Stomach (tissue), 9 donors: ENCODE measurements around the gene C15orf62. TPM values are rescaled to one million over a fixed set of nuclear protein-coding genes. Genes with fewer than 3 reads are reported as not detected.

Experiments
- DNase-seq, 2 donors: peaks; one replicate each; pipeline versions ENCODE4 v3.0.0 to v3.0.0-alpha.2; 2013 to 2019
- H3K27ac ChIP-seq, 5 donors: fragments of 200-600 bp in 4 of 5; sonication (generic) in 4 of 5; one replicate each; pipeline ENCODE4 v1.5.1; 2013 to 2019; ENCODE audit warnings: mild to moderate bottlenecking in 1 of 5, moderate library complexity in 1 of 5
- H3K27me3 ChIP-seq, 3 donors: fragments of 200-600 bp; sonication (generic); one replicate each; pipeline ENCODE4 v1.5.1; 2017 to 2019; ENCODE audit warnings: mixed run types in 1 of 3
- H3K36me3 ChIP-seq, 4 donors: fragments of 200-600 bp; sonication (generic); 1 replicate in 3 of 4; 2 replicates in 1 of 4; pipeline ENCODE4 v1.5.1; 2016 to 2019
- H3K4me1 ChIP-seq, 4 donors: fragments of 200-600 bp; sonication (generic); one replicate each; pipeline ENCODE4 v1.5.1; 2016 to 2019
- H3K4me3 ChIP-seq, 4 donors: fragments of 200-600 bp; sonication (generic) in 3 of 4; one replicate each; pipeline ENCODE4 v1.5.1; 2016 to 2019; ENCODE audit warnings: mild to moderate bottlenecking in 1 of 4
- H3K9me3 ChIP-seq, 4 donors: fragments of 200-600 bp; sonication (generic); one replicate each; pipeline ENCODE4 v1.5.1; 2016 to 2019
- CTCF ChIP-seq, 7 experiments: fragments of 450-650 bp in 4 of 7; fragments of 200-600 bp in 3 of 7; sonication (generic) in 3 of 7; IDR thresholded peaks; one replicate each; pipeline ENCODE4 v1.5.1; 2016 to 2019; ENCODE audit warnings: antibody characterized with exemption in 7 of 7, control low read depth in 2 of 7, mild to moderate bottlenecking in 1 of 7
- EP300 ChIP-seq: sonication (generic); formaldehyde crosslinking; IDR thresholded peaks from one replicate; pipeline ENCODE4 v1.6.1; 2017; ENCODE audit warnings: antibody characterized with exemption
- POLR2A ChIP-seq, 4 donors: fragments of 450-650 bp; IDR thresholded peaks; one replicate each; pipeline ENCODE4 v1.6.1; 2016; ENCODE audit warnings: antibody characterized with exemption in 4 of 4, control low read depth in 2 of 4, mild to moderate bottlenecking in 1 of 4, moderate library complexity in 1 of 4
- POLR2AphosphoS5 ChIP-seq, 3 donors: sonication (generic); formaldehyde crosslinking; IDR thresholded peaks; one replicate each; pipeline ENCODE4 v1.6.1; 2016; ENCODE audit warnings: antibody characterized with exemption in 3 of 3
- WGBS, 5 donors: extraction: QIAGEN DNeasy Blood & Tissue Kit in 3 of 5; methylation state at CpG; one replicate each; pipeline versions ENCODE4 v1.1.5 to v1.1.7; 2013 to 2018; 5-methylcytosine and 5-hydroxymethylcytosine counted together
- intact Hi-C: fragments of 100-400 bp; cut with DNase I; formaldehyde crosslinking; loops from one replicate; pipeline ENCODE4 v1.15.1; 2023; ENCODE audit warnings: low total_unique reads
- polyA plus RNA-seq, 3 donors: library from polyadenylated mRNA; stranded (reverse); fragments of 200-250 nt; gene quantifications; one replicate each; pipeline ENCODE4 v1.2.3, GENCODE V29; 2013
- total RNA-seq, 5 donors: library from RNA; depleted of rRNA; stranded (reverse); fragments of >200 nt; gene quantifications; one replicate each; pipeline versions ENCODE4 v1.1.0 to v1.2.3, GENCODE V29; 2014 to 2016
- donor health status: healthy with polysubstance abuse.
- donor health status: Bipolar disorder and iron deficiency.
- donor health status: healthy.

Gene C15orf62
- total and polyA plus RNA-seq, 8 donors, result 0.25 to 39.3 (median 2.4) TPM; not detected in 4

GRCh38 chr15:40763801-40764628 is 5.8 kb upstream of the C15orf62 start, which contains the start of gene GCHFR:
TSS of gene GCHFR (plus strand) at chr15:40764068. CDS start at chr15:40764181, 113 bp downstream.
- Histone ChIP-seq H3K4me1 (peaks cover 53 to 77% (median 72%) of the 10 kb centered on the region in 4 donors), H3K27me3 (no peaks in the 10 kb centered on the region), H3K9me3 (no peaks in the 10 kb centered on the region), H3K27ac (peak within 1 kb of the TSS; percentile 80 to 93 (median 88)), H3K4me3 (peak within 1 kb of the TSS; percentile 50 to 76 (median 56)), H3K36me3 (peaks cover 3 to 21% (median 15%) of the 10 kb centered on the region in 4 donors)
- peak in 2 of 7 experiments; percentile 25 to 33 for TF ChIP-seq CTCF (IDR thresholded peaks at IDR 0.05)
- no peak for TF ChIP-seq EP300
- peak in 2 of 3 donors; percentile 45 to 72 for TF ChIP-seq POLR2AphosphoS5 (IDR thresholded peaks at IDR 0.05)
- no peak for TF ChIP-seq POLR2A (IDR thresholded peaks at IDR 0.05)
- peak; percentile 81 to 94 for DNase-seq
- WGBS, 5 donors, result 0 to 2% (median 1%) methylated on average over 31 to 75 of the region's 75 CpGs
- intact Hi-C loops, result no loop called here

DNA sequence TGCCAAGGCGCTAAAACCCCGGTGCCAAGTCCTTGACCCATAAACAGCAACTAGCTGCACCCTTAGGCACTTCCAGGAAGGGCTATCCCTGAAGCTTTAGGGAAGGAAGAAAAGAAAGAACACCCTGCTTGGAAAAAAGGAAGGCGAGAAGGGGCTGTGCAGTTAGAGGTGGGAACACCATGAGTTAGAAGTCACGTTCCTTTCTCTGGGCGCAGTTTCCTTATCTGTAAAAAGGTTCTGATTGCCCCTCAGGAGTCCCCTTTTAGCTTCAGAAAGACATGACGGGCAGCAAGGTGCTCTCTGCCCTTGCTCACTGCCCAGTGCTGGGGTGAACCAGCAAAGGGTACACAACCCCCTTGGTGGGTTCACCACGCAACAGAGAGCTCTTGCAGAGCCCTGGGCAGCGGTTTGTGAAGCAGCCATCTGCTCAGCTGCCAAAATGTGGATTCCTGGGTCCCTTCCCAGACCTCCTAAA is 5.1 kb upstream of the C15orf62 start:
- H3K4me1 ChIP-seq, result peaks cover 59 to 83% (median 79%) of the 10 kb centered on the region in 4 donors
- no peaks in the 10 kb centered on the region for H3K9me3 ChIP-seq
- intact Hi-C loops, result no loop called here
- peak overlapping the region; percentile 80 to 93 (median 88) for H3K27ac ChIP-seq
- TF ChIP-seq CTCF (IDR thresholded peaks at IDR 0.05), result no peak
- no peak for TF ChIP-seq POLR2A (IDR thresholded peaks at IDR 0.05)
- no peak for TF ChIP-seq EP300
- no peak for TF ChIP-seq POLR2AphosphoS5 (IDR thresholded peaks at IDR 0.05)
- H3K27me3 ChIP-seq, result no peaks in the 10 kb centered on the region
- 12 to 27% (median 18%) methylated on average over 6 to 8 of the region's 8 CpGs for WGBS, 5 donors
- peak overlapping the region; percentile 50 to 76 (median 56) for H3K4me3 ChIP-seq
- peaks cover 3 to 21% (median 15%) of the 10 kb centered on the region in 4 donors for H3K36me3 ChIP-seq
- no peak for DNase-seq

DNA sequence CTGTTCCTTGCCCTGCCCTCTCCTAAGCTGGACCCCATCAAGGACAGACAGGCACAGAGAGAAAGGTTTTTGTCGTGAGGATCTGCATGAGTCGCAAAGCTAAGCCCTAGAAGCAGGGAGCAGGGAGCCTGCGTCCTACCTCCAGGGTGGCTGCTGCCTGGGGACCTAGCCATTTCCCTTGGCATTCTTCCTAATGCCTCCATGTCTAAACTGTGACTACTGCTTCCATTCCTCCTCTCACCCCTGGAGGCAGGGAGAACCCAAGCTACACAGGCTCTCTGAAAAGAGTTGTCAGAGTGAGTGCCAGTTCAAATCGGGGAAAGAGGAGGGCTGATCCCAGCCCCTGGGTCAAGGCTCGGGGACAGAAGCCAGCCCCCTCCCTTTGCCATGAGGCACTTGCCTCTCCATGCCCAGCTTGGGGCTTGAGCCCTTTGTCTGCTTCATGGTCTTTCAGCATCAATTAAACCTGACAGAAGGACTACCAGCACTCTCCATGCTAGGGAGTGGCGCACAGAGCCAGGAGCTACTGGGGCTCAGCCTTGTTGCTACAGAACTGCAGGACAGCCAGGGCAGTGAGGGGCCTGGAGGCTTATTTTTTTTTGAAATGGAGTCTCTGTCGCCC is 3.5 kb upstream of the C15orf62 start:
- TF ChIP-seq POLR2AphosphoS5 (IDR thresholded peaks at IDR 0.05) (no peak), EP300 (no peak), POLR2A (IDR thresholded peaks at IDR 0.05) (no peak), CTCF (IDR thresholded peaks at IDR 0.05) (no peak)
- peak overlapping the region in 3 of 5 donors; percentile 80 to 93 (median 89) for H3K27ac ChIP-seq
- H3K27me3 ChIP-seq, result no peaks in the 10 kb centered on the region
- H3K9me3 ChIP-seq, result no peaks in the 10 kb centered on the region
- H3K4me3 ChIP-seq, result peak overlapping the region in 1 of 4 donors; percentile 76
- peaks cover 66 to 94% (median 86%) of the 10 kb centered on the region in 4 donors for H3K4me1 ChIP-seq
- intact Hi-C loops, result no loop called here
- WGBS, 5 donors, result 65 to 80% (median 75%) methylated on average over 6 to 7 of the region's 7 CpGs
- H3K36me3 ChIP-seq, result peaks cover 3 to 33% (median 25%) of the 10 kb centered on the region in 4 donors
- no peak for DNase-seq
